Tibial nerve (tissue), 3 donors: ENCODE results near the gene MAMDC2.

Source experiments
- POLR2A ChIP-seq, 2 donors: fragments of 450-650 bp; IDR thresholded peaks; one replicate each; pipeline ENCODE4 v1.6.1; 2017; ENCODE audit warnings: antibody characterized with exemption in 2 of 2, mild to moderate bottlenecking in 2 of 2, moderate library complexity in 2 of 2
- TF ChIP-seq, protein P1 (sequence below), 5 experiments: fragments of 200-600 bp in 3 of 5; fragments of 450-650 bp in 2 of 5; sonication (generic) in 3 of 5; IDR thresholded peaks; one replicate each; pipeline ENCODE4 v1.5.1; 2016 to 2019; ENCODE audit warnings: antibody characterized with exemption in 5 of 5, mild to moderate bottlenecking in 3 of 5, moderate library complexity in 2 of 5

DNA sequence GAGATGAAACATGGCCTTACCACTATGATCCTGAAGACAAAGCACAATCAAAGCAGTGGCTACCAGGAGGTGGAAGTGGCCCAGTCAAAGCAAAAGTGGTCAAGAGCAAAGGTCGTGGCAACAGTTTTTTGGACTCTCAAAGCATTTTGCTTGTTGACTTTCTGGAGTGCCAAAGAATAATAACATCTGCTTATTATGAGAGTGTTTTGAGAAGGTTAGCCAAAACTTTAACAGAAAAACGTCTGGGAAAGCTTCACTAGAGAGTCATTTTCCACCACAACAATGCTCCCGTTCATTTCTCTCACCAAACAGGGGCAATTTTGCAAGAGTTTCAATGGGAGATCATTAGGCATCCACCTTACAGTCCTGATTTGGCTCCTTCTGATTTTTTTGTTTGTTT lies 33.6 kb upstream of the MAMDC2 start:
- TF ChIP-seq POLR2A (IDR thresholded peaks at IDR 0.05): no peak
- TF ChIP-seq, protein P1, sequence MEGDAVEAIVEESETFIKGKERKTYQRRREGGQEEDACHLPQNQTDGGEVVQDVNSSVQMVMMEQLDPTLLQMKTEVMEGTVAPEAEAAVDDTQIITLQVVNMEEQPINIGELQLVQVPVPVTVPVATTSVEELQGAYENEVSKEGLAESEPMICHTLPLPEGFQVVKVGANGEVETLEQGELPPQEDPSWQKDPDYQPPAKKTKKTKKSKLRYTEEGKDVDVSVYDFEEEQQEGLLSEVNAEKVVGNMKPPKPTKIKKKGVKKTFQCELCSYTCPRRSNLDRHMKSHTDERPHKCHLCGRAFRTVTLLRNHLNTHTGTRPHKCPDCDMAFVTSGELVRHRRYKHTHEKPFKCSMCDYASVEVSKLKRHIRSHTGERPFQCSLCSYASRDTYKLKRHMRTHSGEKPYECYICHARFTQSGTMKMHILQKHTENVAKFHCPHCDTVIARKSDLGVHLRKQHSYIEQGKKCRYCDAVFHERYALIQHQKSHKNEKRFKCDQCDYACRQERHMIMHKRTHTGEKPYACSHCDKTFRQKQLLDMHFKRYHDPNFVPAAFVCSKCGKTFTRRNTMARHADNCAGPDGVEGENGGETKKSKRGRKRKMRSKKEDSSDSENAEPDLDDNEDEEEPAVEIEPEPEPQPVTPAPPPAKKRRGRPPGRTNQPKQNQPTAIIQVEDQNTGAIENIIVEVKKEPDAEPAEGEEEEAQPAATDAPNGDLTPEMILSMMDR (IDR thresholded peaks at IDR 0.05): no peak
